Measurements from ENCODE around the gene CSF3. TPM values are rescaled to one million over a fixed set of nuclear protein-coding genes. Genes with fewer than 3 reads are reported as not detected.
A peak's percentile ranks its signal among the peaks of the same experiment; 100 is the strongest.

CSF3 gene
- total RNA-seq, 1 experiment from 2014 or later, result not detected

GRCh38 chr17:40060887-40061608 is 45.8 kb downstream of the CSF3 start:
- DNase-seq (ENCODE audit: low spot score) (no peak), ATAC-seq (no peak)
- H3K27me3 Mint-ChIP-seq (ENCODE audit: low read depth), result peaks cover 32% of the 10 kb centered on the region
- H3K4me1 Mint-ChIP-seq, result peaks cover 56% of the 10 kb centered on the region
- H3K36me3 Mint-ChIP-seq, result no peaks in the 10 kb centered on the region
- POLR2A ChIA-PET, result no interaction called here
- H3K27ac Mint-ChIP-seq, result no peak overlapping the region
- H3K9me3 Mint-ChIP-seq, result no peaks in the 10 kb centered on the region
- H3K4me3 Mint-ChIP-seq, result peak overlapping the region; percentile 85; the same call in 1 of the 2 replicates
- CTCF ChIA-PET, result interaction anchor here (0.5 to 11.2 kb wide), 6 partner anchors 15 to 196 kb away, joined by 6 to 252 read pairs (median 10); no protein-coding TSS in a partner anchor
- TF ChIP-seq MAX (CRISPR knock-in tag; IDR thresholded peaks at IDR 0.05) (0 out of 2 replicates have a peak, but pooled peaks have one; percentile 25), JUN (CRISPR knock-in tag; IDR thresholded peaks at IDR 0.05) (no peak)

- ChIA-PET CTCF (interaction anchor here (0.5 to 11.2 kb wide), 13 partner anchors 7 to 196 kb away, joined by 3 to 252 read pairs (median 10); partner anchors contain the start of gene MED24), POLR2A (no interaction called here)
- ATAC-seq, result no peak
- TF ChIP-seq ZNF423 (CRISPR knock-in tag; IDR thresholded peaks at IDR 0.05) (no peak), SOX15 (CRISPR knock-in tag; IDR thresholded peaks at IDR 0.05) (no peak), PRDM15 (CRISPR knock-in tag; IDR thresholded peaks at IDR 0.05) (no peak)
- Mint-ChIP-seq H3K4me3 (peak overlapping the region; percentile 85), H3K27ac (no peak overlapping the region), H3K36me3 (no peaks in the 10 kb centered on the region), H3K4me1 (peaks cover 59% of the 10 kb centered on the region), H3K27me3 (ENCODE audit: low read depth) (peaks cover 32% of the 10 kb centered on the region), H3K9me3 (no peaks in the 10 kb centered on the region)
- DNase-seq (ENCODE audit: low spot score), result no peak
These were observed 46.4 kb downstream of the CSF3 start for GRCh38 chr17:40061609-40062038.

- peak; percentile 53 for DNase-seq (ENCODE audit: low spot score)
- TF ChIP-seq ERG (CRISPR knock-in tag; IDR thresholded peaks at IDR 0.05) (no peak), ZNF423 (CRISPR knock-in tag; IDR thresholded peaks at IDR 0.05) (peak; percentile 94)
- H3K27ac Mint-ChIP-seq, result no peak within 1 kb of the TSS
- peak within 1 kb of the TSS; percentile 86 for H3K4me3 Mint-ChIP-seq
- ChIA-PET CTCF (interaction anchor here (0.6 to 11.2 kb wide), 21 partner anchors 8 to 104 kb away, joined by 3 to 252 read pairs (median 5); partner anchors contain the start of genes MED24, MSL1 and NR1D1), POLR2A (interaction anchor here (0.6 to 1.5 kb wide), 6 partner anchors 8 to 61 kb away, joined by 3 to 8 read pairs (median 4); partner anchors contain the start of gene MED24)
- peaks cover 62% of the 10 kb centered on the region for H3K4me1 Mint-ChIP-seq
- H3K36me3 Mint-ChIP-seq, result no peaks in the 10 kb centered on the region
- no peaks in the 10 kb centered on the region for H3K9me3 Mint-ChIP-seq
- peaks cover 32% of the 10 kb centered on the region for H3K27me3 Mint-ChIP-seq (ENCODE audit: low read depth)
- ATAC-seq, result peak; percentile 64
These were observed 47.3 kb downstream of the CSF3 start, which contains the start of gene THRA for GRCh38 chr17:40062329-40063186. THRA (plus strand) TSS chr17:40062965; CDS start chr17:40074489, 11,524 bp downstream.

- ChIA-PET CTCF (interaction anchor here (0.6 to 11.2 kb wide), 18 partner anchors 9 to 441 kb away, joined by 3 to 252 read pairs (median 7); partner anchors contain the start of genes MED24, MSL1 and NR1D1), POLR2A (interaction anchor here (0.6 to 1.5 kb wide), 6 partner anchors 9 to 60 kb away, joined by 3 to 8 read pairs (median 4); partner anchors contain the start of gene MED24)
- peak; percentile 35 for ATAC-seq
- no peak overlapping the region for H3K27ac Mint-ChIP-seq
- DNase-seq (ENCODE audit: low spot score), result peak; percentile 59
- H3K36me3 Mint-ChIP-seq, result no peaks in the 10 kb centered on the region
- no peaks in the 10 kb centered on the region for H3K9me3 Mint-ChIP-seq
- peaks cover 64% of the 10 kb centered on the region for H3K4me1 Mint-ChIP-seq
- H3K4me3 Mint-ChIP-seq, result peak overlapping the region; percentile 86
- H3K27me3 Mint-ChIP-seq (ENCODE audit: low read depth), result peaks cover 29% of the 10 kb centered on the region
- 0 out of 2 replicates have a peak, but pooled peaks have one; percentile 33 for TF ChIP-seq ZBTB43 (CRISPR knock-in tag; IDR thresholded peaks at IDR 0.05)
- no peak for TF ChIP-seq NFE2L1 (CRISPR knock-in tag; IDR thresholded peaks at IDR 0.05)
- peak; percentile 55; the same call in 1 of the 2 replicates for TF ChIP-seq MAX (CRISPR knock-in tag; IDR thresholded peaks at IDR 0.05)
- TF ChIP-seq HMGXB4 (CRISPR knock-in tag; IDR thresholded peaks at IDR 0.05), result 0 out of 2 replicates have a peak, but pooled peaks have one; percentile 47
- 0 out of 2 replicates have a peak, but pooled peaks have one; percentile 17 for TF ChIP-seq ZNF232 (CRISPR knock-in tag; IDR thresholded peaks at IDR 0.05)
- TF ChIP-seq HMGA2 (CRISPR knock-in tag; IDR thresholded peaks at IDR 0.05), result no peak
- 0 out of 2 replicates have a peak, but pooled peaks have one; percentile 13 for TF ChIP-seq ETV6 (CRISPR knock-in tag; IDR thresholded peaks at IDR 0.05)
- TF ChIP-seq CREM (CRISPR knock-in tag; IDR thresholded peaks at IDR 0.05), result 0 out of 2 replicates have a peak, but pooled peaks have one; percentile 27
- TF ChIP-seq ZNF263 (CRISPR knock-in tag; IDR thresholded peaks at IDR 0.05; ENCODE audit: low read depth), result 0 out of 2 replicates have a peak, but pooled peaks have one; percentile 27
These were observed 48.0 kb downstream of the CSF3 start for GRCh38 chr17:40063187-40063771.
